DMS79 treated with DMSO at 0.1 percent for 48 hours (cell line): ENCODE data around the gene FAR2.
"Not testable (repeated sequence)": the region's sequence is repeated elsewhere in the genome, so short reads cannot be mapped to it uniquely, and the experiment has no call there.

Experiments used
- DNase-seq: peaks from one replicate; lab custom pipeline; 2025; lab: John Stamatoyannopoulos, UW

The FAR2 gene

GRCh38 chr12:29234965-29235626, 86.0 kb downstream of the FAR2 start:
- peak; percentile 7 for DNase-seq

GRCh38 chr12:29238822-29239291, 89.8 kb downstream of the FAR2 start:
- no peak for DNase-seq

DNA sequence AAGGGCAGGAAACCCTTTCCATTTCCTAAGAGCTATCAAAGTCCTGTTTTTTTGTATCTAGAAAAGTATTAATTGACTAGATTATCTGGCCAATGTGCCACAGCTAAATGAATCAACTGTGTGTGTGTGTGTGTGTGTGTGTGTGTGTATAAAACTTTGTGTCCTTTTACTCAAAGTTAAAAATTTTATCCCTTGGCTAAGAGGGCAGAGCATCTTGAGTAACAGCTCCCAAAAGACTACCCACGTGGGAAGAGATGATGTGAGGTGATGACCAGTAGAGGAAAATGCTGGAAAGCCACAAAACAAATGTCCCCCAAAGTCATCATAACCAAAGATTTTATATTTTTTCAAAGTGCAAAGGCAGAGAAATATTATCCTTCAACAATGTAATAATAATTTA, 90.3 kb downstream of the FAR2 start:
- DNase-seq: no peak

DNA sequence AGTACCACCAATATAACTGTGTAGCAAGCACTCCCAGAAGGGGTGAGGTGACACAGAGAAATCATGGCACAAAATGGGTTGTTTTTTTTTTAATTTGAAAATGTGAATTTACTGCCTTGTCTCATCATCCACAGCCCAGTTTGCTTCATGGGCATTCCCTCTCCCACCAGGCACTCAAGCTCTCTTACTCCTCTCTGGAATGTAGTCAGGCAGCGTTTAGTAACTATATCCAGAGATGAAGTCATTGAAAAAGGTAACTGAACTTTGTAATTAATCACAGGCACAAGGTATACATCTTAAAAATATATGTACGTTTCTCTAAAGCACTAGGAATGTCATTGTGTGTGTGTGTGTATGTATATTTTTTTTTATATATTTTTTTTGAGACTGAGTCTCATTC, 91.4 kb downstream of the FAR2 start:
- DNase-seq: no peak

GRCh38 chr12:29241821-29242591, 92.9 kb downstream of the FAR2 start:
- DNase-seq: no peak

DNA sequence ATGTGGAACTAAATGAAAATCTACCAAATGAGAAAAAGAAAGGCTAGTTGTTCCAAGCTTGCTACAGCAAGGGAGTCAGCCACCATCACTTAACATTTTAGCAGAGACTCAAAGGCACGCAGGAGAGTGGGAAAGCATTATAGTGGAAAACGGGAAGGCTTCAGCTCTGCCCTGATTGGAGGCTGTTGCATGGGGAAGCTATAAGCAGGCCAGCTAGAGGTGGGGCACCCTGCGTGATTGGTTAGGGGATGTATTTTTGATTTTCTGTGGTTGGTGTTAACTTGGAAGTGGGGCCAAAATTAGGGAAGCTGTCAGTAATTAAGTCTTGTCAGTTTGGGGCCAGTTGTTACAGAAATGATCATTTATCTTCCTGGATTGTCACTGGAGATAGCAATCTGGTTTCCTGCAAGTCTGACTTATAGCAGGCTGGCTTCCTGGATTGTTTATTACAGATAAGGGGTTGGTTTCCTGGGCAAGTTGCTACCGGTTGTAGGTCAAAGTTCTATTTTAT, 93.9 kb downstream of the FAR2 start:
- DNase-seq: no peak

GRCh38 chr12:29244159-29244765, 95.2 kb downstream of the FAR2 start:
- no peak for DNase-seq

- DNase-seq: no peak
These were observed 96.2 kb downstream of the FAR2 start for GRCh38 chr12:29245246-29245645.

GRCh38 chr12:29249930-29250329, 100.9 kb downstream of the FAR2 start:
- no peak for DNase-seq

DNA sequence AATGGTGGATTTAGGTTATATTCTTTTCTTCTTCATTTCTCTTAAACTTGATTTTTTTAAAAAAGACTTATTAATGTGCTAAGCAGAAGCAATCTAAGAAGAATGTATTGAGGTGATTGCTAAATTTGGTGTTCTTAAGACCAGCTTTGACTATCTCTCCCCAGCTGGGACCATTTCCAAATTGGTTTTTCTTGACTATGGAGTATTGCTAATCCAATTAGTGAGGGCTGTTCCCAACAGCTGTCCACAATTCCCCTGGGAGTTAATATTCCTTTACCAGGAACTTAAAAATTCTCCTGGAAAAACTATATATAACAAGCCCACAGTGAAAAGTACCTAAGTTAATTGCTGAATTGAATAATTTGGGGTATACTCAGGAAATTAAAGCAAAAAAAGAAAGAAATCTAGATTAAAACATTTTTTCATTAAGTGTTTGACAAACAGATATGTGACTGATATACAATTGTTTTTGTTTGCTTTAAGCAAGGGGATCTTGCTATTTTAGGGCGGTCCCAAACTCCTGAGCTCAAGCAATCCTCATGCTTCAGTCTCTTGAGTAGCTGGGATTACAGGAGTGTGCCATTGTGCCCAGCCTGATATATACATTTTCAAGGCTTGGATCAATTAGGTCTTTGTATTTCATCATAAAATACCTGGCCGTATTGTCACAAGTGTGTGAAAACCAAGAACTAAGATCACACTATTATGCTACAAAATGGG, 105.0 kb downstream of the FAR2 start:
- no peak for DNase-seq

DNA sequence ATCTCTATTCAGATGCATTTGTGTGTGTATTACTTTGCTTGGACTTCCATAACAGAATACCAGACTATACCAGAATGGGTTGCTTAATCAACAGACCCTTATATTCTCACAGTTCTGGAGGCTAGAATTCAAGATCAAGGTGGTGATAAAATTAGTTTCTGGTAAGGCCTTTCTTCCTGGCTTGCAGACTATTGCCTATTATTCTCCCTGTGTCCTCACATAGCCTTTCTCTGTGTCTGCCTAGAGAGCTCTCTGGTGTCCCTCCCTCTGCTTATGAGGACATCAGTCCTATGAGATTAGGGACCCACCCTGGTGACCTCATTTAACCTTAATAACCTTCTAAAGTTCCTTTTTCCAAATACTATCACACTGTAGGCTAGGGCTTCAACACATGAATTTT, 106.0 kb downstream of the FAR2 start:
- no peak for DNase-seq

DNA sequence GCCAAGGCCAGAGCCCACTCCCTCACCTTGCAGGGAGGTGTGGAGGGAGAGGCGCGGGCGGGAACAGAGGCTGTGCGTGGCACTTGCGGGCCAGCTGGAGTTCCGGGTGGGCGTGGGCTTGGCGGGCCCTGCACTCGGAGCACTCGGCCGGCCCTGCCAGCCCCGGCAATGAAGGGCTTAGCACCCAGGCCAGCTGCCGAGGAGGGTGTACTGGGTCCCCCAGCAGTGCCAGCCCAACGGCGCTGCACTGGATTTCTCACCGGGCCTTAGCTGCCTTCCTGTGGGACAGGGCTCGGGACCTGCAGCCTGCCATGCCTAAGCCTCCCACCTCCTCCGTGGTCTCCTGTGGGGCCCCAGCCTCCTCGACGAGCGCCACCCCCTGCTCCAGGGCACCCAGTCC, 107.5 kb downstream of the FAR2 start:
- DNase-seq: no peak

DNA sequence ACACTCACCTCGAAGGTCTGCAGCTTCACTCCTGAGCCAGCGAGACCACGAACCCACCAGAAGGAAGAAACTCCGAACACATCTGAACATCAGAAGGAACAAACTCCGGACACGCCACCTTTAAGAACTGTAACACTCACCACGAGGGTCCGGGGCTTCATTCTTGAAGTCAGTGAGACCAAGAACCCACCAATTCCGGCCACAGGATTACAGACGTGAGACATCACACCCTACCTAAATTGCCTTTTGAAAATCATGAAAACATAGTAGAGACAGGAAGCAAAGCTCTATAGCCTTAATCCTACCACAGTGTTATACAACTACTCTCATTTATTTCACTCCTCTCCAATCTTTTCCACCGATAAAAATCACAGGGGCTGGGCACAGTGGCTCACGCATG, 108.6 kb downstream of the FAR2 start:
- not testable (repeated sequence) for DNase-seq

GRCh38 chr12:29264424-29264823, 115.3 kb downstream of the FAR2 start:
- DNase-seq: no peak

- DNase-seq: no peak
These were observed 120.8 kb downstream of the FAR2 start for GRCh38 chr12:29269706-29270408.

DNA sequence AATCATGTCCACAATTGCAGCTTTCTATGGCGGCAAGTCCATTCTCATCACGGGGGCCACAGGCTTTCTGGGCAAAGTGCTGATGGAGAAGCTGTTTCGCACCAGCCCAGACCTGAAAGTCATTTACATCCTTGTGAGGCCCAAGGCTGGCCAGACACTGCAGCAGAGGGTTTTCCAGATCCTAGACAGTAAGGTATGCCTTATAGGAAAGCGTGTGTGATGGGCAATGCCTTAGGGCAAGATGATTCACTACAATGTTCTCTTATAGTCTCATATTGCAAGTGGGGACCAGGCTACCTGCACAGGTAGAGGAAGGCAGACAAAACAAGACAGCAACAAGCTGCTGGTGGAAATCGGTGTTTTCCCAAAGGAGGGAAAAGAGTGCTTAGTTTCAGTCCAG, 121.4 kb downstream of the FAR2 start:
- no peak for DNase-seq

DNA sequence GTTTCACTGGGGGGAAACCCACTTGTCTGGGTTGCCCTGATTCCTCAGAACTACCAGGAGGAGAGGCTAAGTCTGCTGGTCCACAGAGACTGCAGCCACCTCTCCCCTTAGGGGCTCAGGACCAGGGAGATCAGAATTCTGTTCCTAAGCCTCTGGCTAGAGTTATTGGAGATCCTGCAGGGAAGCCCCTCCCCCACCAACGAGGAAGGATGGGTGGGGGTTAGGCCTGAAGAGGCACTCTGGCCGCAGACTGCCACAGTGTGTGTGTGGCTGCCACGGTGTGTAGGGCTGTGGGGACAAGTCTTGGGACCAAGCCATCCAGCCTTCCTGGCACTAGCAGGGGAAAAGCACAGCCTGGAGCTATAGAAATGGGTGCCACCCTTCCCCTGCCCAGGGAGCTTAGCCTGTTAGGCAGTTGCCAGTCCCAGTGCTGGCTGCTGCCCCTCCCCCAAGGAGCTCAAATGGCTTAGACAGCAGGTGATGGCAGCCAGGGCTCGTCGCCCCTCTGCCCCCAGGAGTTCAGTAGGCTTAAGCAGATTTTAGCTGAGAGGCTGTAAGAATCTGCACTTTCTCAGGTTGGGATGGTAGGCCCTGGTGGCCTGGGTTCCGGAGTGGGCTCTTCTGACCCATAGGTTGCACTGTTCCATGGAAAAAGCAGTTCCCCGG, 124.2 kb downstream of the FAR2 start:
- DNase-seq: no peak

DNA sequence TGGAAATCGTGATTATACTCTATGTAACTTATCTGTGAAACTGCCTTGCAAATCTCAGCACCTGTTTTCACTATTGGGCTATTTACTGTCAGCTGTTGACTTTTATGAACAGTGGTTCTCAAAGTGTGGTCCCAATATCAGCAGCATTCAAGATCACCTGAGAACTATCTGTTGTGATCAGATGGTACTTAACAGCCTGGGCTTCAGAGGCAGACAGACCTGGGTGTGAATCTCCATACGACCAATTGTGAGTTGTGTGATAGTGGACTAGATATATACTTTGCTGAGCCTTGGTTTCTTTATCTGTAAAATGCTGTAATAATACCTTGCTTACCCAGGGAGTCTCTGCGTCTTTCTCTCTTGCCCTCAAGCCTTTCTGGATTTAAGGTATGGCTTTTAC, 126.8 kb downstream of the FAR2 start:
- DNase-seq: no peak

DNA sequence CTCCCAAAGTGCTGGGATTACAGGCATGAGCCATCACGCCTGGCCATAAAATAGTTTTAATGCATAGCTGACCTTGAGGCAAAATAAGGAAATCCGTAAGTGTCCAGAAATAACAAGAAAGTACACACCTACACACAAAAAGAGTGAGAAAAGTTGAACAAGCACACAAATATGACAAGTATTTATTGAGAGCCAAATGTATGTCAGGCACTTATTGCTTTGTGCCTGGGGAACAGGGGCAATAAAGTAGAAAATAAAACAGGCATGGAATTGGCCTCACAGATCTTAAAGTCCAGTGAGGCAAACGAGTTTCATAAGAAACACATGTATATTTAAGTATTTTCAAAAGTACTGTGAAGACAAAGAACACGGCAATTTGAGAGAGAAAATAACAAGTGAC, 128.2 kb downstream of the FAR2 start:
- DNase-seq: no peak

DNA sequence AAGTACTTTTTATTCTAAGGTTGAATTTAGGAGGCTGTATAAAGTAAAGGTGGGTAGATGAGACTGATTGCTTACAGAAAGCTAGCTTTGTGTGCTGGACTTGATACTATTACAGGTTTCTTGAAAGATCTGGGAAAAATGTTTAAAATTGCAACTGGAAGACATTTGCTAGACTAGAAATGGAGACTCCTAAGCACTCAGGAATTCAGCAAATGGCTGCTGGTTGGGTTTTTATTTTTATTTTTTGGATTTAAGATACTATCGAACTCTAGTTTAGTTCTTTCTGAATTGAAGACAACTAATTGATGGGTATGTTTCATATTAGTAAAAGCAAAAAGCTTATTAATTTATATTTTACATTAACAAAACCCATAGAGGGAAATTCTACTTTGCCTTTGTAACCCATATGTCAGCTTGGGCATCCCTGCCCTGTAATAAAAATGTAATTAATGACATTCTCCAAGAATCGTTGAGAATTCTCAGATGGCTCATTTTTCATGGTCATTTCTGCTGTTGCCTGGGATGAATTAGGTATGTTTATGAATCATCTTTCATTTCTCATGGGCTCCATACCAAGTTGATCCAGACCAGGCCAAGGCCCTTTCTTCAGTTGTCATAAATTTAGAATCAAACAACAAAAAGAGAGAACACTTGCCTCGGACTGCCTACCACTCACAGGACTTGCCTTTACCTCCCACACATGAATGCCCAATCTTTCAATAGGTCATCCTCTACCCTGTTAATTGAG, 129.8 kb downstream of the FAR2 start:
- no peak for DNase-seq
